ENCODE results near the gene BEND6. TPM values are rescaled to one million over a fixed set of nuclear protein-coding genes. Genes with fewer than 3 reads are reported as not detected.

The BEND6 gene
- total and polyA plus RNA-seq, 2 of the 8 experiments (the other 6 are each of a cell fraction or from before 2014, with no cell fraction given): 0.71 to 2.1 TPM

DNA sequence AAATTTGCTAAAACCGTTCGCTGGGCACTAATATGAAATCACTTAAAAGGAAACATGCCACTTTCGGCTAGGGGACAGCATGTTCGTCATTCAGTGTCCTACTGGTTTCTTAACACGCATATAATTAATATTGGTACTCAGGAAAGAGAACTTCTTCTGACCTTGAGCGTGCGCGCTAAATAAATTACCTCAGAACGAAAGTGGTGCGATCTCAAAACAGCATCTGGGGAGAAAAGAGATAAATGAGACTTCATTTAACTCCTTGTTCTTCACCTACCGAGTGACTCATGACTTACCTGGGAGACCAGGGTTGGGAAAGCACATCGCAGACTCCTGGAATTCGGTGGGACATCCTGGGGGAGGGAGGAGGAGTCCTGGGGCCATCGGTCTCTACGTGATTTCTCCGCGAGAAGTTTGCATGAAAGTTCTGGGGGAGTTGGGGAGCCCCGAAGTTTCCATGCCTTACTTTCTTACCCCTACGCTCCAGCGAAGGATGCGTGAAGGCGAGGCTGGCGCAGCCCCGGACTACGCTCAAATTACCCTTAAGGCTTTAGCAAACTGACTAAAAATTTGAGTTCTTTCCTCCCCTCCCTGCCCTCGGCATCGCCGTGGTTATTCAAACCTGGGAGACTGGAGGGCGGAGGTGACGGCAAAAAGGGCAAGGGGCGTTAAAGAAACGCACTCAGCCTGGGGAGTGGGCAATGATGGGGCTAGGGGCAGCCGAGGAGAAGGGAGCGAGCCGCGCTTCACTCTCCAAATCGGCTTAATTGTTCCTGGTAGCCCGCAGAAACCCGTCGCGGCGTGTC is 1.1 kb upstream of the BEND6 start:
- no peaks in the 10 kb centered on the region for H3K9me3 ChIP-seq (ENCODE audit: insufficient read depth in 2 of 2, low read depth in 1 of 2, low read length in 1 of 2)
- H3K4me1 ChIP-seq (replicated peaks in 1 of 4; ENCODE audit: control insufficient read depth in 3 of 4, insufficient read depth in 4 of 4, low read length in 3 of 4): peaks cover 0 to 13% (median 5%) of the 10 kb centered on the region in 4 experiments; a peak in 4 of 7 replicates
- POLR2A ChIA-PET (ENCODE audit: partially characterized antibody): interaction anchor here (0.5 to 1.5 kb wide), 3 partner anchors 49 to 150 kb away, joined by 3 to 4 read pairs (median 3); no protein-coding TSS in a partner anchor
- H2BK120ac ChIP-seq (replicated peaks; ENCODE audit: low read depth, low read length): peak overlapping the region; percentile 39
- peak overlapping the region; percentile 67; the same call in 1 of the 2 replicates for H2AFZ ChIP-seq (ENCODE audit: low read length)
- peak overlapping the region; percentile 25; the same call in 1 of the 2 replicates for H3K18ac ChIP-seq (ENCODE audit: extremely low read depth, low read length)
- no peak overlapping the region for H3K23ac ChIP-seq (ENCODE audit: insufficient read length)
- CTCF ChIA-PET (ENCODE audit: partially characterized antibody): interaction anchor here (0.8 to 2.9 kb wide), 6 partner anchors 10 to 101 kb away, joined by 3 to 14 read pairs (median 8); no protein-coding TSS in a partner anchor
- no peak overlapping the region for H2AK5ac ChIP-seq (ENCODE audit: low read depth, low read length)
- H4K8ac ChIP-seq (ENCODE audit: extremely low read depth, insufficient read depth, low read length): peak overlapping the region; percentile 95
- peaks cover 0 to 3% (median 0%) of the 10 kb centered on the region in 4 experiments; a peak in 1 of 8 replicates for H3K36me3 ChIP-seq (ENCODE audit: control insufficient read depth in 2 of 4, insufficient read depth in 4 of 4, low read length in 3 of 4)
- H4K5ac ChIP-seq (ENCODE audit: insufficient read length, low read depth, low read length): no peak overlapping the region
- H3K14ac ChIP-seq (ENCODE audit: insufficient read length): no peak overlapping the region
- no peaks in the 10 kb centered on the region for H4K20me1 ChIP-seq (replicated peaks in 1 of 2; ENCODE audit: control insufficient read depth in 1 of 2, insufficient read depth in 2 of 2, low read length in 2 of 2)
- peak overlapping the region; percentile 69 to 90 (median 80) for H3K4me3 ChIP-seq (ENCODE audit: extremely low read depth in 1 of 4, insufficient read depth in 2 of 4, low read depth in 3 of 4, low read length in 4 of 4)
- 5% methylated on average over 42 of the region's 42 CpGs; no CpG with 5 or more reads in 1 of the 2 experiments for WGBS, 2 experiments (ENCODE audit: extremely low coverage in 1 of 2, insufficient coverage in 1 of 2, insufficient read length in 1 of 2, insufficient replicate concordance in 2 of 2, low coverage in 1 of 2, low lambda C conversion rate in 2 of 2, missing lambda C conversion rate in 1 of 2)
- H3K79me1 ChIP-seq (ENCODE audit: low read depth, low read length): no peaks in the 10 kb centered on the region
- FAIRE-seq (no peak), DNase-seq (ENCODE audit: low read depth in 1 of 2, low spot score in 2 of 2) (peak; percentile 9 to 72)
- peak overlapping the region; percentile 37 for H3K56ac ChIP-seq (replicated peaks; ENCODE audit: insufficient read length, low read depth, low read length)
- H2BK15ac ChIP-seq (ENCODE audit: low read length): no peak overlapping the region
- H3K27me3 ChIP-seq (replicated peaks in 1 of 4; ENCODE audit: control insufficient read depth in 3 of 4, extremely low read depth in 1 of 4, insufficient read depth in 3 of 4, low read length in 3 of 4): peaks cover 0 to 18% (median 10%) of the 10 kb centered on the region in 4 experiments; a peak in 5 of 7 replicates
- H3K27ac ChIP-seq (ENCODE audit: low read depth, low read length): no peak overlapping the region
- H2BK20ac ChIP-seq (ENCODE audit: low read length): no peak overlapping the region
- peaks cover 16% of the 10 kb centered on the region for H3K23me2 ChIP-seq (ENCODE audit: low read depth, low read length)
- H4K91ac ChIP-seq (replicated peaks; ENCODE audit: insufficient read length, low read length): peak overlapping the region; percentile 5
- peak overlapping the region; percentile 91 to 95 for H3K4me2 ChIP-seq (ENCODE audit: insufficient read depth in 1 of 2, low read depth in 2 of 2, low read length in 2 of 2)
- no peaks in the 10 kb centered on the region for H3K79me2 ChIP-seq (ENCODE audit: control insufficient read depth in 1 of 2, insufficient read depth in 2 of 2, low read length in 2 of 2)
- H3K9ac ChIP-seq (replicated peaks in 1 of 4; ENCODE audit: extremely low read depth in 1 of 4, low read depth in 3 of 4, low read length in 3 of 4): peak overlapping the region in 3 of 4 experiments; percentile 68 to 84 (median 83); a peak in 6 of 7 replicates
- no peak overlapping the region for H3K4ac ChIP-seq (replicated peaks; ENCODE audit: insufficient read length, low read depth, low read length)
- H2BK5ac ChIP-seq (ENCODE audit: low read depth, low read length): 0 out of 2 replicates have a peak overlapping the region, but pooled peaks have one; percentile 53
- H2BK12ac ChIP-seq (ENCODE audit: low read depth, low read length): peak overlapping the region; percentile 91
- TF ChIP-seq SUZ12 (IDR thresholded peaks at IDR 0.05; ENCODE audit: low read length) (peak; percentile 22; the same call in 1 of the 2 replicates), POLR2A (IDR thresholded peaks at IDR 0.05; ENCODE audit: control extremely low read depth in 1 of 2, low read depth in 2 of 2, low read length in 2 of 2) (no peak), ASH2L (IDR thresholded peaks at IDR 0.05; ENCODE audit: low read length) (peak; percentile 94), EGR1 (IDR thresholded peaks at IDR 0.05; ENCODE audit: borderline replicate concordance, low read depth, low read length) (0 out of 2 replicates have a peak, but pooled peaks have one; percentile 14), HDAC6 (IDR thresholded peaks at IDR 0.05; ENCODE audit: low read depth, low read length) (no peak), TAF1 (IDR thresholded peaks at IDR 0.05; ENCODE audit: low read depth, low read length) (peak; percentile 12; the same call in 1 of the 2 replicates), FOSL1 (IDR thresholded peaks at IDR 0.05; ENCODE audit: insufficient read depth, low read depth, low read length) (no peak), GABPA (IDR thresholded peaks at IDR 0.05; ENCODE audit: borderline replicate concordance, insufficient read depth, low read length) (no peak), JUN (IDR thresholded peaks at IDR 0.05; ENCODE audit: low read depth, low read length) (no peak), CTBP2 (IDR thresholded peaks at IDR 0.05; ENCODE audit: borderline replicate concordance, insufficient read depth, insufficient read length, low read length) (peak; percentile 40), RAD21 (IDR thresholded peaks at IDR 0.05 in 1 of 2, conservative IDR thresholded peaks at IDR 0.05 in 1 of 2; ENCODE audit: low read depth in 2 of 2, low read length in 2 of 2) (no peak)
